Stimulated activated effector memory CD8-positive, alpha-beta T cell treated with anti-CD3 and anti-CD28 coated beads, Interleukin-12 subunit alpha, Interleukin-12 subunit beta, amount 100 ng/mL, for 72 hours (primary cell): ENCODE results near the gene NACC2.
A peak's percentile ranks its signal among the peaks of the same experiment; 100 is the strongest.

Experiments used
- ATAC-seq: fragments of 150-1000 bp; cut with Tn5 transposase; 2 replicates; pipeline ENCODE4 v1.10.0; 2021
- DNase-seq, 2 donors: peaks; one replicate each; pipeline ENCODE4 v3.0.0; 2021 to 2022; ENCODE audit warnings: low spot score in 2 of 2
- H3K27ac Mint-ChIP-seq: one replicate; pipeline ENCODE4 v1.8.0; 2022; ENCODE audit warnings: mild to moderate bottlenecking, mixed read lengths
- H3K36me3 Mint-ChIP-seq: one replicate; pipeline ENCODE4 v1.8.0; 2022; ENCODE audit warnings: mild to moderate bottlenecking, mixed read lengths
- H3K4me1 Mint-ChIP-seq: one replicate; pipeline ENCODE4 v1.8.0; 2022; ENCODE audit warnings: mixed read lengths
- H3K4me3 Mint-ChIP-seq: one replicate; pipeline ENCODE4 v1.8.0; 2022; ENCODE audit warnings: mild to moderate bottlenecking, mixed read lengths
- H3K9me3 Mint-ChIP-seq: one replicate; pipeline ENCODE4 v1.8.0; 2022; ENCODE audit warnings: mixed read lengths

NACC2 gene

DNA sequence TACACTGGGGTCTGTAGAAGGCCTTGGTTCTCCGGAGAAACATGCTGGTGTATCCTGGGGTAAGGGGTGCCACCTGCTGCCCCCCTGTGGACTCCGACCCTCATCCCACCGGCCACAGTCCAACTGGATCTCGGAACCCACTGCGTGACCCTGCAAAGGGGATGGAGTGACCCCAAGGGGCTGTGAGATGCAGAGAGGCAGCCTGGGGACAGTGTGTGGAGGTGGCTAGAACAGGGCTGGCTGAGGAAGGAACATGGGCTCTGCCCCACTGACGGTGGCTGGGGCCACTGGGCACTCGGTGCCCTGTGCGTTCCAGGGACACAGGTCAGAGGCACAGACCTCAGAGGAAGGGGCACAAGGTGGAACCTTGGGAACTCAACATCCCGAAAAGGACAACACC is 2.3 kb downstream of the NACC2 start:
- ATAC-seq (no peak), DNase-seq (no peak)
- Mint-ChIP-seq H3K4me1 (peaks cover 37% of the 10 kb centered on the region), H3K27ac (peak overlapping the region; percentile 85), H3K4me3 (peak overlapping the region; percentile 69), H3K9me3 (no peaks in the 10 kb centered on the region), H3K36me3 (peaks cover 6% of the 10 kb centered on the region)

DNA sequence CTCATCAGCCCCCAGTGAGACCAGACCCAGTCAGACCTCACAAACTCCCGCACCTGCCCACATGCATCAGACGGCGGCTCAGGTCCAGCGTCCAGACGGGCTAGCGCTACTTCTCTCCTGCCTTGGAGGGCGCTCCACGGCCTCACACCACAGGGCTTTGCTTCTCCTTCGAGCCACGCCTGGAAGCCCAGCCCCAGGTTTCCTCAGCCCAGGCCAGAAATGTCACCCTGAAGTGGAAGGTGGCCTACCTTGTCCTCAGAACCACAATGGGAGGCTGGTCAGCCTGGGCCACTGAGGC is 2.8 kb downstream of the NACC2 start:
- Mint-ChIP-seq H3K36me3 (peaks cover 6% of the 10 kb centered on the region), H3K4me3 (no peak overlapping the region), H3K27ac (peak overlapping the region; percentile 85), H3K9me3 (no peaks in the 10 kb centered on the region), H3K4me1 (peaks cover 37% of the 10 kb centered on the region)
- ATAC-seq = no peak
- no peak for DNase-seq

GRCh38 chr9:136091582-136092352 is 3.3 kb downstream of the NACC2 start:
- ATAC-seq (no peak), DNase-seq (no peak)
- no peaks in the 10 kb centered on the region for H3K9me3 Mint-ChIP-seq
- no peak overlapping the region for H3K4me3 Mint-ChIP-seq
- peak overlapping the region; percentile 85 for H3K27ac Mint-ChIP-seq
- peaks cover 6% of the 10 kb centered on the region for H3K36me3 Mint-ChIP-seq
- peaks cover 40% of the 10 kb centered on the region for H3K4me1 Mint-ChIP-seq

DNA sequence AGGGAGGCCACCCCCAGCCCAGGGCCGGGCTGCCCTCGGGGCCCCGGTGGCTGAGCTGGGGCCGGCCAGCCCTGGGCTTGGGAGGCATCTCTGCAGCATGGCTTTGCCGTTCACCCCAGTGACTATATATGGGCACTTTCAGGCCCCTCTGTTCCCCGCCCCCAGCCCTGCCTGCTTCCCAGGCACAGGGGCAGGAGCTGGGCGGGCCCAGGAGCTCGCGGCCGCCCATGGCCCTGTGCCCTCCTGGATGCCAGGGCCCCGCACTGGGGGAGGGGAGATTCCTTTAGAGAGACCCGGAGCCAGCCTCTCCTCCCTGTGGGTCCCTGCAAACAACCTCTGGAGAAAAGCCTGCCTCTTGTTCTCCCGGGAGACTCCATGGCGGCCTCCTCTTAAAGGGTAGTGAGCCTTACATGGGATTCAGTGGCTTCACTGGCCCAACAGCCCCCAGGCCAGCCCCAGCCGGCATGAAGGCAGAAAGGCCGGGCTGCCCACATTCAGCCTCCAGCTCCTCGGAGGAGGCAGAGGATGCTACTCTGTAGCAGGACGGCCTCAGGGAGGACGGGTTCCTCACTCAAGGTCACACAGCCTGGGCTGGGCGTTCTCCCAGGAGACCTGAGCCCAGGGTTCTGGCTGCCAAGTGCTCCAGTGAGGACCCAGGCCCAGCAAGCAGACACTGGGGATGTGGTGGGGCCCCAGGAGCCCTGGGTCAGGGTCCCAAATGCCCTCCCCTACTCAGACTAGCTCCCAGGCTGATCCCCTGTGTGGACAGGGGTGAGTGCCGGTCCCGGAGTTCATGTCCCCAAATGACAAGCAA is 4.1 kb downstream of the NACC2 start:
- Mint-ChIP-seq H3K36me3 (peaks cover 6% of the 10 kb centered on the region), H3K27ac (peak overlapping the region; percentile 85), H3K4me1 (peaks cover 37% of the 10 kb centered on the region), H3K4me3 (no peak overlapping the region), H3K9me3 (no peaks in the 10 kb centered on the region)
- ATAC-seq (no peak), DNase-seq (no peak)

DNA sequence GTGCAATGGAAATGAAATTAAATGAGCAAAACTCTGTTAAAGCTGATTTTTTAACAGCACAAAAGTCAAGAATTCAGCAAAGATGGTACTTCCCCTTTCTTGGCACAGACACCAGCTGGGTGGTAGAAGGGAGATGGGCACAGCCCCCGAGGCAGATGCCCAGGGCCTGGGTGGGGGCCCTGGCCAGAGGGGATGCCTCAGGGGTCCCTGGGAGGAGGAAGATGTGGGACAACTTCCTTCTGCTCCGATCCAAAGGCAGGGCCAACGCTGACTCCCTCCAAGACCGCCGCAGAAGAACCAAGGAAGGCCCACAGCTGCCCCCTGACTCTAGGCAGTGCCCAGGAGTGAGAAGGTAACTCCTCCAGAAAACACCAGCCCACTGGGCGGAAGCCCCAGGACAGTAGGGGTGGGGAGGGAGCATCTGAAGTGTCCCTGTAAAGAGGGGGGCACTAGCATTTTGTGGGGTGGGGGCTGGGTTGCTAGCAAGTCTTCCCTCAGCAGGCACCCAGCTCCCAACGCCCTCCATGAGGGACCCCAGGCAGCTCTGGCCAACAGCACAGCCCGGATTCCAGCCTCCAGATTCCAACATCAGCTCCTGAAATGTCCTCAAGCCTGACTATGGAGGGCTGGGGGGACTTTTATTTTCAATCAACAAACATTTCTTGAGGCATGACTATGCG is 4.9 kb downstream of the NACC2 start:
- peak overlapping the region; percentile 64 for H3K27ac Mint-ChIP-seq
- H3K9me3 Mint-ChIP-seq = no peaks in the 10 kb centered on the region
- peaks cover 37% of the 10 kb centered on the region for H3K4me1 Mint-ChIP-seq
- DNase-seq (no peak), ATAC-seq (no peak)
- peaks cover 6% of the 10 kb centered on the region for H3K36me3 Mint-ChIP-seq
- no peak overlapping the region for H3K4me3 Mint-ChIP-seq

DNA sequence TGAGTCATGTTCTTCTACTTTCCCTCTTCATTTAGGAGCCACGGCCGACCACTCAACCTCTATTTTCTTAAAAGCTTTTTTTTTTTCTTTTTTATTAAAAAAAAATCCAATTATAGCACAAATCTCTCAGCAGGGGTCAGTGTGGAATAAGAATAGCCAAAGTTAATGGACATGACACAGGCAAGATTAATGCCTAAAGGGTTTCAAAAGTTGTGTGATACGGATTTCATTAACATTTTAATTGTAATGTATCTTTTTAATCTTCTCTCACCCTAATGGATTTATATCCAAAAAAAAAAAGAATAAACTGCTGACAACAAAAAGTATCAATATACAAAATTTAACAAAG is 5.4 kb downstream of the NACC2 start:
- ATAC-seq (no peak), DNase-seq (no peak)
- Mint-ChIP-seq H3K4me3 (no peak overlapping the region), H3K4me1 (peaks cover 38% of the 10 kb centered on the region), H3K27ac (peak overlapping the region; percentile 64), H3K9me3 (no peaks in the 10 kb centered on the region), H3K36me3 (peaks cover 6% of the 10 kb centered on the region)

DNA sequence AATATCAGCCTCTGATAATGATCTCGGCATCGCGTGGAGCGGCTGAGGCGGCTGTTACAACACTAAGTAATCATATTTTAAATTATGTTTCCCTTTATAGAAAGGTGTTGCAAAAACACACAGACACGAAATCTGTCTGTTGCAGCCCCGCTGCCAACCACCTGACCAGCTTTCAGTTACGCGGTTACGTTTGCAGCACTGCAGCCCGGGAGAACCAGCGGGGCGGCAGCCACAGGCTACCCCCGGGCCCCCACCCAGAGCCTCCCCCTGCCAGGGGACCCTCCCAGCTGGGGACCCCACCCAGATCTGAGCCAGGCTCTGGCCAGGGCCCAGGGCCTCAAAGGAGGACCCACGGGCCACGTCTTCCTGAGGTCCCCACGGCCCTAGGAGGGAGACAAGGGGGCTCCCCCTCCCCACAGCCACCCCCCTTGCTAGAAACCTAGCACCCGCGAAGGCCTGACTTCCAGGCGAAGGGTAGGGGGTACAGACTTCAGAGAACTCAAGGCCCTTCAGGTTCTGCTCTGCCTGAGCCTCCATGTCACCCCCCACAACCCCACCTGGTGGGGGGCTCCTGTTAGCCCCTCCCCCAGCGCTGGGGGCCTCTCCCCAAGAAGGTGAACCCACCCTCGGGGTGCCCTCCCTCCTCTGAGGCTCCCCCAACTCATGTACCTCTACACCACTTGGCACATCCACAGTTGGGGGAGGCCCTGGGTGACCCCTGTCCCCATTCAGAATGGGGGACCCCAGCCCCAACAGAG is 6.0 kb downstream of the NACC2 start:
- Mint-ChIP-seq H3K9me3 (no peaks in the 10 kb centered on the region), H3K4me1 (peaks cover 43% of the 10 kb centered on the region), H3K36me3 (peaks cover 4% of the 10 kb centered on the region), H3K27ac (peak overlapping the region; percentile 64), H3K4me3 (no peak overlapping the region)
- no peak for DNase-seq
- ATAC-seq = no peak

DNA sequence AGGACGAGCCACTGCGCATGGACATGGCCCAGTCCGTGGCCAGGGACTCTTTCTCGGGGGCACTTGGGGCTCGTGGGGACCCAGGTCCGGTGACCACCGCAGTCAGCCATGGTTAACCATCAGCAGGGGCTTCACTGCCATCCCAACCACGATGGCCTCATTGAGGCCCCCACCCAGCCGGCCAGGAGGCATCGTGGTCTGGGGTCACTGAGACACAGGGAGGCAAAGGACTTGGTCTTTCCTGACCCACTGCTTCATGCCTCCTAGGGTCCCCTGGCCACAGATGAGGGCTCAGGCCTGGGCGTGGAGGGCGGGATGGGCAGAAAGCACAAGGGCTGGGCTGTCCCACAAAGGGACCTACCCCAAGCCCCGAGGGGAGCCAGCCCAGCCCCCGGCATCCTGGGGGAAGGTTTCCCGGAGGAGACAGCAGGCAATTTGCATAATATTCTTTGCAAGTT is 6.6 kb downstream of the NACC2 start:
- peaks cover 45% of the 10 kb centered on the region for H3K4me1 Mint-ChIP-seq
- H3K36me3 Mint-ChIP-seq = no peaks in the 10 kb centered on the region
- no peak overlapping the region for H3K4me3 Mint-ChIP-seq
- ATAC-seq (no peak), DNase-seq (no peak)
- peak overlapping the region; percentile 75 for H3K27ac Mint-ChIP-seq
- no peaks in the 10 kb centered on the region for H3K9me3 Mint-ChIP-seq

DNA sequence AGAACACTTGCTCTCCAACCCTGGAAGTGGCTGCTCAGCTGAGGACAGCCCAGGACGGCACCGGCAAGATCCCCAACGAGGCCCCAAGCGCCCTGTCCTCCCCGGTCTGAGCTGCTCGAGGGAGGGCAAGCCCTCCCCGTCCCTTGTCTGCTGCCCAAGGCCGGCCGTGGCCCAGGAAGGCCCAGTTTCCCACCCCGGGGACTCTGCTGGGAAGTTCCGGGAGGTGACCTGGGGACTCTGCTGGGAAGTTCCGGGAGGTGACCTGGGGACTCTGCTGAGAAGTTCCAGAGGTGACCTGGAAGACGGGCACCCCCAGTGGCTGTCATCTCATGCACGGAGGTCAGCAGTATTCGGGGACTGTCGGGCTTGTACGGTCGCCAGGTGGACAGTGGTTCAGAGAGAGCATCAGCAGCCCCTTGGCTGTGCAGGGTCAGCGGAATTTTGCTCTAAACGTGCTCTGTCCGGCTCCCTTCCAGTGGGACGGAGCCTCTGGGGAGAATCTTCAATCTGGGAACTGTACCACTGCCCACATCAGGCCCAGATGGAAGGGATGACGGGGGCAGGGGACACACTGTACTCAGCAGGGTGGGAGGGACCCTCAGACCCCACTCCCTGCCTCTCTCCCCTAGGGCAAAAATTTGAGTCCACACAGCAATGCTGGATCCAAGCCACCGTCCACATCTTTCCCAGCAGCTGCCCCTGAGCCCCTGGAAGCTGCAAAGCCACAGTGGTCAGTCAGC is 7.2 kb downstream of the NACC2 start:
- Mint-ChIP-seq H3K27ac (peak overlapping the region; percentile 75), H3K4me1 (peaks cover 44% of the 10 kb centered on the region), H3K4me3 (no peak overlapping the region), H3K9me3 (no peaks in the 10 kb centered on the region), H3K36me3 (no peaks in the 10 kb centered on the region)
- ATAC-seq = no peak
- DNase-seq = no peak

DNA sequence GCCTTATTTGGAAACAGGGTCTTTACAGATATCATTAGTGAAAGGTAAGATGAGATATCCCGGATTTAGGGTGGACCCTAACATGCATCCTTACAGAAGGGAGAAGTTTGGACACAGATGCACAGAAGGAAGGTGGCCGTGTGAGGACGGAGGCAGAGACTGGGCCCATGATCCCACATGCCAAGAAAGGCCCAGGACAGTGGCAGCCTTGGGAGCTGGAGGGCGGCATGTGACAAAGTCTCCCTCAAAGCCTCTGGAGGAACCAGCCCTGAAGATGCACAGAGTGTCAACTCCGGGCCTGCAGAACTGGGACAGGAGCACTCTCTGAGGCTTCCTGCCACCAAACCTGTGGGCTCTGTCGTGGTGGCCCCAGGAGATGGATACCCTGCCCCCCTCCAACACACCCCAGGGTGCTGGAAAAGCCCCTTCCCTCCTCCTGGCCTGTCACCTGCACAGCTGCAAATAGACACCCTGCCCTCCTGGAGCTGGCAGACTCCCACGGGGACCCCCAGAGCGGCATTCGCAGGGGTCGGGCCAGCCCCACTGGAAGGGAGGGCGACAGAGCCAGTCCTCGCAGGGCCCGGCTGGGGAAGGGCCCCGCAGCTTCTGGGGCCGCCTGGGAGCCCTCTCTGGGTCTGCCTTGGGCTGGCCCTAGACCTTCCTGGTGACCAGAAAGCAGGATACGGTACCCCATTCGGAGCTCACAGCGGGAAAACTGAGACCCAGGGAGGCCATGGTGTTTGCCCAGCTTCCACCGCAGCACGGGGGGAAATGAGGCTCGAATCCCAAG is 7.9 kb downstream of the NACC2 start:
- Mint-ChIP-seq H3K27ac (peak overlapping the region; percentile 75), H3K4me1 (peaks cover 41% of the 10 kb centered on the region), H3K4me3 (no peak overlapping the region), H3K9me3 (no peaks in the 10 kb centered on the region), H3K36me3 (no peaks in the 10 kb centered on the region)
- ATAC-seq (no peak), DNase-seq (no peak)

GRCh38 chr9:136086213-136086881 is 8.7 kb downstream of the NACC2 start:
- H3K4me1 Mint-ChIP-seq = peaks cover 34% of the 10 kb centered on the region
- no peaks in the 10 kb centered on the region for H3K36me3 Mint-ChIP-seq
- H3K9me3 Mint-ChIP-seq = no peaks in the 10 kb centered on the region
- no peak for ATAC-seq
- H3K27ac Mint-ChIP-seq = no peak overlapping the region
- DNase-seq = no peak
- H3K4me3 Mint-ChIP-seq = no peak overlapping the region

DNA sequence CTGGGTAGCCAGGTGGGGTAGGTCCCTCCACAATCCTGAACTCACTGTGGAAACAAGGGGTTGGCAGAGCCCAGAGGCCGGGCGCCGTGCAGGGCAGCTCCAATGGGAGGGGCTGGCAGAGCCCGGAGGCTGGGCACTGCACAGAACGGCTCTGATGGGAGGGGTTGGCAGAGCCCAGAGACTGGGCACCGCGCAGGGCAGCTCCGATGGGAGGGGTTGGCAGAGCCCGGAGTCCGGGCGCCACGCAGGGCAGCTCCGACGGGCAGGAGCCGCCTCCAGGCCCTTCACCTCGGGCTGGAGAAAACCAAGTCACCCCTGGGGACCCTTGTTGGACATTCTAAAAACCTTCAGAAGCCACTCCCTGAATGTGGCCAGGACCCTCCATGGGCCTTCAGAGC is 9.3 kb downstream of the NACC2 start:
- no peak for ATAC-seq
- Mint-ChIP-seq H3K27ac (no peak overlapping the region), H3K4me3 (no peak overlapping the region), H3K4me1 (peaks cover 32% of the 10 kb centered on the region), H3K36me3 (no peaks in the 10 kb centered on the region), H3K9me3 (no peaks in the 10 kb centered on the region)
- DNase-seq = no peak

GRCh38 chr9:136084063-136084944 is 10.8 kb downstream of the NACC2 start:
- H3K27ac Mint-ChIP-seq = no peak overlapping the region
- H3K9me3 Mint-ChIP-seq = no peaks in the 10 kb centered on the region
- H3K4me1 Mint-ChIP-seq = peaks cover 35% of the 10 kb centered on the region
- DNase-seq (no peak), ATAC-seq (no peak)
- H3K36me3 Mint-ChIP-seq = no peaks in the 10 kb centered on the region
- H3K4me3 Mint-ChIP-seq = no peak overlapping the region
